H9 (cell line): ENCODE results near the gene GRM1. TPM values are rescaled to one million over a fixed set of nuclear protein-coding genes. Genes with fewer than 3 reads are reported as not detected.
A peak's percentile ranks its signal among the peaks of the same experiment; 100 is the strongest.

Experiments used
- DNase-seq: peaks from one replicate; pipeline ENCODE4 v3.0.0-alpha.2; 2017
- H2AFZ ChIP-seq: one replicate; pipeline ENCODE4 v1.6.1; 2013; ENCODE audit warnings: mild to moderate bottlenecking, low read length, control low read depth, moderate library complexity
- H2AK5ac ChIP-seq: 2 replicates; pipeline ENCODE4 v1.6.1; 2013; ENCODE audit warnings: low read length, control low read depth, mixed read lengths; ENCODE audit not compliant: insufficient read length
- H2BK120ac ChIP-seq: one replicate; pipeline ENCODE4 v1.6.1; 2013; ENCODE audit warnings: low read depth, mild to moderate bottlenecking, low read length, control low read depth, inconsistent platforms; ENCODE audit not compliant: poor library complexity, severe bottlenecking
- H2BK12ac ChIP-seq: 2 replicates; pipeline ENCODE4 v1.6.1; 2013; ENCODE audit warnings: low read length, control low read depth, mixed read lengths, low read depth; ENCODE audit not compliant: insufficient read length
- H2BK15ac ChIP-seq: 2 replicates; pipeline ENCODE4 v1.6.1; 2013; ENCODE audit warnings: low read depth, low read length, control low read depth
- H2BK20ac ChIP-seq: one replicate; pipeline ENCODE4 v1.6.1; 2013; ENCODE audit warnings: low read depth, mild to moderate bottlenecking, low read length, control low read depth, inconsistent platforms; ENCODE audit not compliant: poor library complexity, severe bottlenecking
- H2BK5ac ChIP-seq: 2 replicates; pipeline ENCODE4 v1.6.1; 2013; ENCODE audit warnings: low read length, control low read depth, mixed read lengths; ENCODE audit not compliant: insufficient read length
- H3K14ac ChIP-seq: 2 replicates; pipeline ENCODE4 v1.6.1; 2013; ENCODE audit warnings: low read length, control low read depth; ENCODE audit not compliant: insufficient read depth
- H3K18ac ChIP-seq: 2 replicates; pipeline ENCODE4 v1.6.1; 2013; ENCODE audit warnings: low read depth, mild to moderate bottlenecking, mixed read lengths, low read length, control low read depth; ENCODE audit not compliant: insufficient read length
- H3K23ac ChIP-seq: 2 replicates; pipeline ENCODE4 v1.6.1; 2013; ENCODE audit warnings: low read length, control low read depth, mixed read lengths, low read depth; ENCODE audit not compliant: insufficient read length
- H3K23me2 ChIP-seq: 2 replicates; pipeline ENCODE4 v1.6.1; 2013; ENCODE audit warnings: low read depth, mild to moderate bottlenecking, mixed read lengths, low read length, control low read depth; ENCODE audit not compliant: insufficient read length, poor library complexity, severe bottlenecking
- H3K27ac ChIP-seq: 2 replicates; pipeline ENCODE4 v1.5.1; 2013; ENCODE audit warnings: low read length, control low read depth, mixed read lengths, low read depth; ENCODE audit not compliant: insufficient read length
- H3K27me3 ChIP-seq: 2 replicates; pipeline ENCODE4 v1.6.1; 2013; ENCODE audit warnings: low read length, control low read depth, inconsistent platforms; ENCODE audit not compliant: insufficient read depth
- H3K4ac ChIP-seq: 2 replicates; pipeline ENCODE4 v1.6.1; 2013; ENCODE audit warnings: low read depth, mild to moderate bottlenecking, control low read depth, inconsistent platforms, low read length, moderate library complexity
- H3K4me1 ChIP-seq: 2 replicates; pipeline ENCODE4 v1.6.1; 2013; ENCODE audit warnings: low read length, control low read depth, inconsistent platforms; ENCODE audit not compliant: insufficient read depth
- H3K4me2 ChIP-seq: 2 replicates; pipeline ENCODE4 v1.6.1; 2013; ENCODE audit warnings: low read length, control low read depth, mixed read lengths; ENCODE audit not compliant: insufficient read length, insufficient read depth
- H3K56ac ChIP-seq: 2 replicates; pipeline ENCODE4 v1.6.1; 2013; ENCODE audit warnings: low read depth, mild to moderate bottlenecking, mixed read lengths, low read length, control low read depth; ENCODE audit not compliant: insufficient read length
- H3K79me1 ChIP-seq: 2 replicates; pipeline ENCODE4 v1.6.1; 2013; ENCODE audit warnings: low read depth, mild to moderate bottlenecking, moderate library complexity, low read length, control low read depth, inconsistent platforms; ENCODE audit not compliant: insufficient read depth, poor library complexity, severe bottlenecking
- H3K79me2 ChIP-seq: 2 replicates; pipeline ENCODE4 v1.6.1; 2013; ENCODE audit warnings: low read length, control low read depth, inconsistent platforms; ENCODE audit not compliant: insufficient read depth
- H3K9ac ChIP-seq: 2 replicates; pipeline ENCODE4 v1.6.1; 2013; ENCODE audit warnings: low read length, control low read depth, mixed read lengths; ENCODE audit not compliant: insufficient read length; ENCODE audit errors: extremely low read depth
- H3K9me3 ChIP-seq: one replicate; pipeline ENCODE4 v1.6.1; 2013; ENCODE audit warnings: low read depth, low read length, inconsistent platforms; ENCODE audit not compliant: control insufficient read depth
- H3T11ph ChIP-seq: one replicate; pipeline ENCODE4 v1.6.1; 2013; ENCODE audit warnings: mild to moderate bottlenecking, low read length, control low read depth, inconsistent platforms
- H4K20me1 ChIP-seq: one replicate; pipeline ENCODE4 v1.6.1; 2013; ENCODE audit not compliant: control insufficient read depth, insufficient read length, insufficient read depth
- H4K5ac ChIP-seq: 2 replicates; pipeline ENCODE4 v1.6.1; 2013; ENCODE audit warnings: low read depth, mild to moderate bottlenecking, mixed read lengths, low read length, control low read depth; ENCODE audit not compliant: insufficient read length
- H4K8ac ChIP-seq: replicated peaks from 2 replicates; pipeline ENCODE4 v1.6.1; 2013; ENCODE audit warnings: low read length, control low read depth, mixed read lengths, low read depth; ENCODE audit not compliant: insufficient read length
- H4K91ac ChIP-seq: 2 replicates; pipeline ENCODE4 v1.6.1; 2013; ENCODE audit warnings: low read depth, mild to moderate bottlenecking, moderate library complexity, mixed read lengths, low read length, control low read depth; ENCODE audit not compliant: insufficient read length
- H3K27ac Mint-ChIP-seq, 3 experiments: 2 replicates in 2 of 3; 3 replicates in 1 of 3; pipeline ENCODE4 v1.8.0; 2020 to 2021; ENCODE audit warnings: mixed read lengths in 3 of 3, mild to moderate bottlenecking in 1 of 3, moderate library complexity in 1 of 3
- H3K27me3 Mint-ChIP-seq: 2 replicates; pipeline ENCODE4 v1.8.0; 2021; ENCODE audit warnings: low read depth, mild to moderate bottlenecking, moderate library complexity, mixed read lengths
- H3K36me3 Mint-ChIP-seq, 3 experiments: 2 replicates in 2 of 3; 3 replicates in 1 of 3; pipeline ENCODE4 v1.8.0; 2020 to 2021; ENCODE audit warnings: low read depth in 3 of 3, mixed read lengths in 3 of 3; ENCODE audit not compliant: insufficient read depth in 1 of 3
- H3K4me1 Mint-ChIP-seq, 2 experiments: 2 replicates each; pipeline ENCODE4 v1.8.0; 2020; ENCODE audit warnings: mixed read lengths in 2 of 2
- H3K4me3 Mint-ChIP-seq, 2 experiments: 2 replicates in 1 of 2; 3 replicates in 1 of 2; pipeline ENCODE4 v1.8.0; 2020 to 2021; ENCODE audit warnings: mild to moderate bottlenecking in 2 of 2, mixed read lengths in 2 of 2, moderate library complexity in 1 of 2
- H3K9me3 Mint-ChIP-seq, 2 experiments: 2 replicates in 1 of 2; 3 replicates in 1 of 2; pipeline ENCODE4 v1.8.0; 2020; ENCODE audit warnings: mild to moderate bottlenecking in 2 of 2, mixed read lengths in 2 of 2, moderate library complexity in 1 of 2
- CTCF ChIP-seq: fragments of 200-600 bp; sonication (generic); conservative IDR thresholded peaks from 3 replicates; pipeline ENCODE4 v1.8.0; 2021; ENCODE audit warnings: antibody characterized with exemption, mild to moderate bottlenecking
- WGBS: extraction: QIAGEN DNeasy Blood & Tissue Kit; methylation state at CpG from one replicate; pipeline ENCODE4 v1.1.7; 2013; ENCODE audit warnings: missing lambda C conversion rate, low lambda C conversion rate, mixed read lengths; ENCODE audit not compliant: insufficient read length; ENCODE audit errors: extremely low coverage; 5-methylcytosine and 5-hydroxymethylcytosine counted together
- long read RNA-seq: library from polyadenylated mRNA; unstranded; transcript quantifications from one replicate; pipeline ENCODE4 v2.0.0, GENCODE V29; 2020
- total RNA-seq: library from RNA; stranded (reverse); gene quantifications from 2 replicates; pipeline ENCODE4 v1.2.1, GENCODE V29; 2021

The GRM1 gene
- total RNA-seq: 0.07 and 0.39 TPM in 2 replicates
- long read RNA-seq, partial matches to known transcripts: 0 of 3 reads
- long read RNA-seq, other reads (novel, unspliced or antisense): 3 of 3 reads

- peaks cover 6% of the 10 kb centered on the region for H3K27me3 ChIP-seq
- peak within 1 kb of the TSS; percentile 99 for H3K4me2 ChIP-seq
- H3K9ac ChIP-seq: peak within 1 kb of the TSS; percentile 7
- Mint-ChIP-seq H3K9me3 (no peaks in the 10 kb centered on the region; a peak in 1 of 5 replicates), H3K27ac (no peak within 1 kb of the TSS), H3K4me3 (peak within 1 kb of the TSS; percentile 72 to 87), H3K27me3 (peaks cover 38% of the 10 kb centered on the region), H3K4me1 (peaks cover 18 to 19% of the 10 kb centered on the region in 2 experiments), H3K36me3 (no peaks in the 10 kb centered on the region)
- TF ChIP-seq CTCF: no peak
- H2BK20ac ChIP-seq: no peak within 1 kb of the TSS
- H4K20me1 ChIP-seq: no peaks in the 10 kb centered on the region
- H3K27ac ChIP-seq: no peak within 1 kb of the TSS
- no peak within 1 kb of the TSS for H3T11ph ChIP-seq
- H3K9me3 ChIP-seq: no peaks in the 10 kb centered on the region
- no peak within 1 kb of the TSS for H2AK5ac ChIP-seq
- H3K79me2 ChIP-seq: no peaks in the 10 kb centered on the region
- H4K8ac ChIP-seq: no peak within 1 kb of the TSS
- DNase-seq: peak; percentile 31
- no peak within 1 kb of the TSS for H2BK5ac ChIP-seq
- no peak within 1 kb of the TSS for H3K23ac ChIP-seq
- H3K14ac ChIP-seq: no peak within 1 kb of the TSS
- H2AFZ ChIP-seq: no peak within 1 kb of the TSS
- no peak within 1 kb of the TSS for H4K91ac ChIP-seq
- H3K4me1 ChIP-seq: no peaks in the 10 kb centered on the region
- no peak within 1 kb of the TSS for H2BK120ac ChIP-seq
- H3K79me1 ChIP-seq: no peaks in the 10 kb centered on the region
- H3K4ac ChIP-seq: no peak within 1 kb of the TSS
- H3K56ac ChIP-seq: no peak within 1 kb of the TSS
- no peak within 1 kb of the TSS for H3K18ac ChIP-seq
- no peak within 1 kb of the TSS for H2BK12ac ChIP-seq
- no peak within 1 kb of the TSS for H4K5ac ChIP-seq
- H3K23me2 ChIP-seq: peaks cover 22% of the 10 kb centered on the region
- no CpG with 5 or more reads among the region's 39 CpGs for WGBS
- no peak within 1 kb of the TSS for H2BK15ac ChIP-seq
These were observed at the start of gene GRM1 for GRCh38 chr6:146028851-146029572. TSS of gene GRM1 (plus strand) at chr6:146029062. CDS start at chr6:146029518, 456 bp downstream.
